H1 (cell line): ENCODE data around the gene IER5. TPM values are rescaled to one million over a fixed set of nuclear protein-coding genes. Genes with fewer than 3 reads are reported as not detected.

Experiments
- CTCF ChIA-PET: fragments of 300-600 bp; sonication (Branson Sonifier 250); formaldehyde crosslinking; loops from one replicate; lab custom pipeline; 2021; ENCODE audit not compliant: partially characterized antibody; lab: Charles Lee
- POLR2A ChIA-PET: fragments of 300-600 bp; sonication (Branson Sonifier 250); formaldehyde crosslinking; loops from one replicate; lab custom pipeline; 2021; ENCODE audit warnings: inconsistent platforms; ENCODE audit not compliant: partially characterized antibody; lab: Charles Lee
- DNase-seq, 2 experiments: peaks; one replicate each; pipeline versions ENCODE4 v3.0.0 to v3.0.0-alpha.2; 2010 to 2022; ENCODE audit warnings: low spot score in 2 of 2, low read depth in 1 of 2, mixed read lengths in 1 of 2
- FAIRE-seq: peaks from 2 replicates; lab custom pipeline; 2011; peaks lifted over from hg19 to GRCh38; lab: Jason Lieb, UNC
- H2AFZ ChIP-seq: 2 replicates; pipeline ENCODE4 v1.8.1; 2012; ENCODE audit warnings: low read length, inconsistent platforms
- H2AK5ac ChIP-seq: 2 replicates; pipeline ENCODE4 v1.6.1; 2013; ENCODE audit warnings: low read depth, low read length
- H2BK120ac ChIP-seq: replicated peaks from 2 replicates; pipeline ENCODE3; 2013; ENCODE audit warnings: low read depth, low read length, inconsistent platforms
- H2BK12ac ChIP-seq: 2 replicates; pipeline ENCODE4 v1.6.1; 2013; ENCODE audit warnings: low read depth, low read length
- H2BK15ac ChIP-seq: 2 replicates; pipeline ENCODE4 v1.6.1; 2013; ENCODE audit warnings: low read length
- H2BK20ac ChIP-seq: 2 replicates; pipeline ENCODE4 v1.6.1; 2013; ENCODE audit warnings: low read length
- H2BK5ac ChIP-seq: 2 replicates; pipeline ENCODE4 v1.6.1; 2013; ENCODE audit warnings: low read depth, low read length
- H3K14ac ChIP-seq: 2 replicates; pipeline ENCODE4 v1.6.1; 2013; ENCODE audit warnings: inconsistent platforms; ENCODE audit not compliant: insufficient read length
- H3K18ac ChIP-seq: 2 replicates; pipeline ENCODE4 v1.6.1; 2013; ENCODE audit warnings: low read length; ENCODE audit errors: extremely low read depth
- H3K23ac ChIP-seq: 2 replicates; pipeline ENCODE4 v1.6.1; 2013; ENCODE audit warnings: inconsistent platforms; ENCODE audit not compliant: insufficient read length
- H3K23me2 ChIP-seq: 2 replicates; pipeline ENCODE4 v1.6.1; 2013; ENCODE audit warnings: low read depth, low read length
- H3K27ac ChIP-seq: 2 replicates; pipeline ENCODE4 v1.6.1; 2011; ENCODE audit warnings: low read depth, low read length, inconsistent platforms
- H3K27me3 ChIP-seq, 4 experiments: replicated peaks in 1 of 4; 1 replicate in 1 of 4; 2 replicates in 3 of 4; pipeline versions ENCODE4 v1.6.1 to v1.8.1; 2011 to 2013; ENCODE audit warnings: low read length in 3 of 4, mild to moderate bottlenecking in 3 of 4, inconsistent platforms in 2 of 4, mixed read lengths in 2 of 4, moderate library complexity in 1 of 4; ENCODE audit not compliant: control insufficient read depth in 3 of 4, insufficient read depth in 3 of 4; ENCODE audit errors: extremely low read depth in 1 of 4
- H3K36me3 ChIP-seq, 4 experiments: 2 replicates each; pipeline versions ENCODE4 v1.6.1 to v1.8.1; 2011 to 2013; ENCODE audit warnings: mild to moderate bottlenecking in 4 of 4, low read length in 3 of 4, moderate library complexity in 2 of 4, control low read depth in 1 of 4, inconsistent platforms in 1 of 4; ENCODE audit not compliant: insufficient read depth in 4 of 4, control insufficient read depth in 2 of 4
- H3K4ac ChIP-seq: replicated peaks from 2 replicates; pipeline ENCODE3; 2013; ENCODE audit warnings: low read length, low read depth, mixed read lengths, inconsistent platforms; ENCODE audit not compliant: insufficient read length
- H3K4me1 ChIP-seq, 4 experiments: replicated peaks in 1 of 4; 1 replicate in 1 of 4; 2 replicates in 3 of 4; pipeline versions ENCODE4 v1.6.1 to v1.8.1; 2011 to 2013; ENCODE audit warnings: low read length in 3 of 4, inconsistent platforms in 2 of 4, mixed read lengths in 1 of 4; ENCODE audit not compliant: insufficient read depth in 4 of 4, control insufficient read depth in 3 of 4
- H3K4me2 ChIP-seq, 2 experiments: 2 replicates each; pipeline versions ENCODE4 v1.6.1 to v1.8.1; 2011 to 2013; ENCODE audit warnings: low read depth in 2 of 2, low read length in 2 of 2, control low read depth in 1 of 2, inconsistent platforms in 1 of 2, mild to moderate bottlenecking in 1 of 2; ENCODE audit not compliant: insufficient read depth in 1 of 2
- H3K4me3 ChIP-seq, 4 experiments: fragments of 200-600, 300-600 bp in 1 of 4; sonication (generic), shearing (Covaris generic), sonication (Bioruptor Twin) in 1 of 4; 2 replicates each; pipeline versions ENCODE4 v1.5.1 to v1.8.1; 2011 to 2016; ENCODE audit warnings: low read length in 4 of 4, low read depth in 3 of 4, control low read depth in 2 of 4, inconsistent platforms in 2 of 4, mild to moderate bottlenecking in 2 of 4, mixed read lengths in 1 of 4, moderate library complexity in 1 of 4; ENCODE audit not compliant: insufficient read depth in 2 of 4; ENCODE audit errors: extremely low read depth in 1 of 4
- H3K56ac ChIP-seq: replicated peaks from 2 replicates; pipeline ENCODE3; 2013; ENCODE audit warnings: low read depth, mild to moderate bottlenecking, mixed read lengths, low read length, inconsistent platforms; ENCODE audit not compliant: insufficient read length
- H3K79me1 ChIP-seq: 2 replicates; pipeline ENCODE4 v1.6.1; 2013; ENCODE audit warnings: low read depth, low read length, control low read depth
- H3K79me2 ChIP-seq, 2 experiments: 2 replicates each; pipeline versions ENCODE4 v1.6.1 to v1.8.1; 2012 to 2013; ENCODE audit warnings: low read length in 2 of 2, mild to moderate bottlenecking in 2 of 2, inconsistent platforms in 1 of 2; ENCODE audit not compliant: insufficient read depth in 2 of 2, control insufficient read depth in 1 of 2
- H3K9ac ChIP-seq, 4 experiments: replicated peaks in 1 of 4; 1 replicate in 1 of 4; 2 replicates in 3 of 4; pipeline versions ENCODE4 v1.6.1 to v1.8.1; 2011 to 2013; ENCODE audit warnings: low read depth in 3 of 4, low read length in 3 of 4, control low read depth in 2 of 4, mild to moderate bottlenecking in 2 of 4, moderate library complexity in 2 of 4, inconsistent platforms in 1 of 4; ENCODE audit errors: extremely low read depth in 1 of 4
- H3K9me3 ChIP-seq, 2 experiments: 2 replicates each; pipeline versions ENCODE4 v1.6.1 to v1.8.1; 2012 to 2013; ENCODE audit warnings: mild to moderate bottlenecking in 2 of 2, moderate library complexity in 2 of 2, control low read depth in 1 of 2, inconsistent platforms in 1 of 2, low read depth in 1 of 2, low read length in 1 of 2, mixed read lengths in 1 of 2; ENCODE audit not compliant: insufficient read depth in 2 of 2
- H4K20me1 ChIP-seq, 2 experiments: replicated peaks in 1 of 2; 2 replicates each; pipeline versions ENCODE3 to v1.8.1; 2011 to 2013; ENCODE audit warnings: inconsistent platforms in 2 of 2, low read length in 2 of 2, mild to moderate bottlenecking in 1 of 2; ENCODE audit not compliant: insufficient read depth in 2 of 2, control insufficient read depth in 1 of 2
- H4K5ac ChIP-seq: 2 replicates; pipeline ENCODE4 v1.6.1; 2013; ENCODE audit warnings: low read length, low read depth, mixed read lengths, inconsistent platforms; ENCODE audit not compliant: insufficient read length
- H4K8ac ChIP-seq: 2 replicates; pipeline ENCODE4 v1.8.0; 2013; ENCODE audit warnings: mild to moderate bottlenecking, moderate library complexity, low read length, inconsistent platforms; ENCODE audit not compliant: insufficient read depth; ENCODE audit errors: extremely low read depth
- H4K91ac ChIP-seq: replicated peaks from 2 replicates; pipeline ENCODE3; 2013; ENCODE audit warnings: low read length, mixed read lengths, inconsistent platforms; ENCODE audit not compliant: insufficient read length
- BACH1 ChIP-seq: IDR thresholded peaks from 2 replicates; pipeline ENCODE4 v1.6.1; 2012; ENCODE audit warnings: low read length, improper control_type of control experiment
- CEBPB ChIP-seq: IDR thresholded peaks from 2 replicates; pipeline ENCODE4 v1.6.1; 2012; ENCODE audit warnings: low read depth, low read length
- HDAC2 ChIP-seq, 2 experiments: fragments of 300-600 bp in 1 of 2; sonication (generic) in 1 of 2; IDR thresholded peaks; 2 replicates each; pipeline ENCODE4 v1.6.1; 2011 to 2012; ENCODE audit warnings: low read depth in 2 of 2, low read length in 2 of 2, mild to moderate bottlenecking in 2 of 2, moderate library complexity in 2 of 2, borderline replicate concordance in 1 of 2, inconsistent platforms in 1 of 2
- JUND ChIP-seq: IDR thresholded peaks from 2 replicates; pipeline ENCODE4 v1.6.1; 2011; ENCODE audit warnings: mild to moderate bottlenecking, improper control_type of control experiment, low read length
- RFX5 ChIP-seq: IDR thresholded peaks from 2 replicates; pipeline ENCODE4 v1.6.1; 2011; ENCODE audit warnings: low read depth, low read length, improper control_type of control experiment, borderline replicate concordance
- TBP ChIP-seq: IDR thresholded peaks from 2 replicates; pipeline ENCODE4 v1.6.1; 2011; ENCODE audit warnings: low read depth, low read length, improper control_type of control experiment
- WGBS, 2 experiments: shearing (Covaris generic) in 1 of 2; methylation state at CpG; one replicate each; pipeline versions ENCODE4 v1.1.6 to v1.1.7; 2013 to 2015; ENCODE audit warnings: low lambda C conversion rate in 2 of 2, mixed read lengths in 2 of 2, inconsistent platforms in 1 of 2, low coverage in 1 of 2, missing lambda C conversion rate in 1 of 2; ENCODE audit not compliant: insufficient replicate concordance in 2 of 2, insufficient coverage in 1 of 2, insufficient read length in 1 of 2; ENCODE audit errors: extremely low coverage in 1 of 2, missing lambda C conversion rate in 1 of 2; 5-methylcytosine and 5-hydroxymethylcytosine counted together
- polyA plus RNA-seq, 7 experiments: library from polyadenylated mRNA; depleted of rRNA in 3 of 7; stranded (reverse) in 5 of 7; unstranded in 2 of 7; fragments of >200 nt in 5 of 7; fragments of 200-250 nt in 2 of 7; gene quantifications; 1 replicate in 5 of 7; 2 replicates in 1 of 7; 4 replicates in 1 of 7; pipeline versions ENCODE4 v1.2.1 to v1.2.3, GENCODE V29; 2011 to 2013; ENCODE audit warnings: missing spikeins in 2 of 7, mixed read lengths in 2 of 7
- total RNA-seq: library from RNA; stranded (reverse); fragmentation: NEBNext Ultra II Directional; extraction: Animal tissue kit (Norgen Biotek cat#: 25700); gene quantifications from 2 replicates; pipeline ENCODE4 v1.2.1, GENCODE V29; 2021

IER5 gene
- total and polyA plus RNA-seq, 2 of the 8 experiments (the other 6 are each of a cell fraction or from before 2014, with no cell fraction given), result 3.5 to 7.7 TPM

DNA sequence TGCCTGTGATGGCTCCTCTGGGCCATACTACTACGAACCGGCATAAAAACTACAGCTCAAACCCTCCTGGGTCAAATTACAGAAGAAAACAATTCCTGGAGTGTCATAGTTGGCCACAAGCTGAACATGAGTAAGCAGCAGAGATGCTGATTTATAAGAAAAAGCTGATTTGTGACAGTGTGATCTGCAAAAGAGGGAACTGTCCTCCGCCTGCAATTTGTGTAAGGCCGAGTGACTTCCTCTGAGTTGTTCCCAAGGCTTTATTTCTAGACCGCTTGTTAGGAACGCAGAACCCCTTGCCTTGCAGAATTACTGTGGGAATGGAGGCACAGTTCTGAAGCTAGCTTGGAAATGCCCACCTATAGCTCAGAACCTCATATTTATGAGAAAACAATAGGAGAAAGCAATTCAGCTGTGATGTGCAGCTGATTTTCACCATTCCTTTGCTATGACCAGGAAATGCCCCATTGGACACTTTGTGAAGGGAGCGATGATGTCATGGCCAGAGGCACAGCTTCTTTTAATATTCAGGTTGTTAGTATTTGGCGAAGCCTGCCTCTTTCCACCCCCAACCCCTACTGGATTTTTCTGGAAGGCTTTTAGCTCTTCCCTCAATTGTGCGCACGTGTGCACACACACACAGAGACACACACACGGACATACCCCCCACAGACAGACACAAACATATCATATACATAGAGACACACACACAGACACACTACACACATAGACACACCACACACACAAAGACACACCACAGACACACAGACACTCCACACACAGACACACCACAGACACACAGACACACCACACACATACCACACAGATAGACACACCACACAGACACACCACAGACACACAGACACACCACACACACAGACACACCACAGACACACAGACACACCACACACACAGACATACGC, 47.6 kb downstream of the IER5 start:
- Histone ChIP-seq H3K79me1 (no peaks in the 10 kb centered on the region), H2AFZ (no peak overlapping the region), H3K4ac (peak overlapping the region; percentile 83), H4K20me1 (no peaks in the 10 kb centered on the region), H3K56ac (peak overlapping the region; percentile 99), H4K5ac (no peak overlapping the region), H3K23me2 (peaks cover 7% of the 10 kb centered on the region; the same call in 1 of the 2 replicates), H3K4me1 (peaks cover 9 to 16% (median 15%) of the 10 kb centered on the region in 4 experiments), H3K4me3 (no peak overlapping the region), H3K9ac (no peak overlapping the region; a peak in 1 of 7 replicates), H3K18ac (peak overlapping the region; percentile 87; the same call in 1 of the 2 replicates), H2BK5ac (peak overlapping the region; percentile 82; the same call in 1 of the 2 replicates), H3K79me2 (no peaks in the 10 kb centered on the region), H2BK120ac (no peak overlapping the region), H2BK12ac (peak overlapping the region; percentile 100), H2BK15ac (peak overlapping the region; percentile 84), H3K27me3 (peaks cover 0 to 2% (median 0%) of the 10 kb centered on the region in 4 experiments; a peak in 1 of 7 replicates), H3K36me3 (no peaks in the 10 kb centered on the region), H3K27ac (no peak overlapping the region; the same call in 1 of the 2 replicates), H2AK5ac (peak overlapping the region; percentile 95), H3K4me2 (no peak overlapping the region), H2BK20ac (peak overlapping the region; percentile 91), H3K14ac (no peak overlapping the region), H3K23ac (no peak overlapping the region), H4K8ac (peak overlapping the region; percentile 64; the same call in 1 of the 2 replicates), H4K91ac (peak overlapping the region; percentile 98), H3K9me3 (no peaks in the 10 kb centered on the region)
- FAIRE-seq (no peak), DNase-seq (no peak)
- POLR2A ChIA-PET, result interaction anchor here (0.7 to 1.6 kb wide), 4 partner anchors 17 to 47 kb away, joined by 3 to 5 read pairs (median 4); partner anchors contain the start of gene IER5
- WGBS, 2 experiments, result 84% methylated on average over 12 of the region's 12 CpGs; no CpG with 5 or more reads in 1 of the 2 experiments
- CTCF ChIA-PET, result interaction anchor here (0.7 to 2.5 kb wide), 20 partner anchors 9 to 862 kb away, joined by 3 to 12 read pairs (median 4); no protein-coding TSS in a partner anchor
- TF ChIP-seq CEBPB, result no peak
- TF ChIP-seq HDAC2 (IDR thresholded peaks at IDR 0.05; ENCODE audit: borderline replicate concordance in 1 of 2, low read depth in 2 of 2, low read length in 2 of 2), result no peak
- TF ChIP-seq BACH1, result no peak
- no peak for TF ChIP-seq TBP
- TF ChIP-seq RFX5, result no peak
- no peak for TF ChIP-seq JUND
